IPS-NIHi11 (cell line): ENCODE data around the gene RSPH1.

ENCODE experiments used
- DNase-seq: peaks from one replicate; pipeline ENCODE4 v3.0.0; 2012; ENCODE audit warnings: mixed read lengths, low spot score

Gene RSPH1

DNA sequence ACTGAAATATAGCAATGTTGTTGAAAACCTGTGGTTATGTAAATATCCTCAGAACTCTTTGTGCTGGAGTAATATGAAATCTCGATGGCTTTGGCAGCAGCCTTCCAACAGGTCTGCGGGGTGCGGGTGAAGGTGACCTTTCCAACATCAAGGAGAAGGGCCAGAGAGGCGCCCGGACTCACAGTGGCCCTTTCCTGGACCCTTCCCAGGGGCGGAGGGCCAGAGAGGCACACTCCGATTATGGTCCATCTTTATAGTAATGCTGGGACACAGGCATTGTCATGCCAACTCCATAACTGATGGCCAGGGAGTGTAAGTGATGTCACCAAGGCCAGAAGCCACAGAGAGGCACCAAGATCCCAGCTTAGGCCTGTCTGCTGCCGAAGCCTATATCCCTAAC is 35.7 kb upstream of the RSPH1 start:
- DNase-seq: no peak

DNA sequence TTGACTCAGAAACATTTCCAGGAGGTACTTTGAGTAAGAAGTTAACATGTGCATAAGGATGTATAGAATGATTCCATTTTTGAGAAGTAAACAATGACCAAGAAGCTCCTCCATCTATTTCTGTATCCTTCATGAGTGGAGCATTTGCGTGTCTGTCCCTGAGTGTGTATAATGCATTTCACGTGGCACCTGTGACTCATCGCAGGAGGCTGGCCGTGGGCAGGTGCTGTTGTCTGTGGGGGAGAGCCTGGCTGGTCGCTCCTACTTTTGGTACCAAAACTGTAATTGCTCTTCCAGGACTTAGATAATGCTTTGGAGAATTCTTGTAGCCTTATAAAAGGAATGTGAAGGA is 34.1 kb upstream of the RSPH1 start:
- DNase-seq: no peak

DNA sequence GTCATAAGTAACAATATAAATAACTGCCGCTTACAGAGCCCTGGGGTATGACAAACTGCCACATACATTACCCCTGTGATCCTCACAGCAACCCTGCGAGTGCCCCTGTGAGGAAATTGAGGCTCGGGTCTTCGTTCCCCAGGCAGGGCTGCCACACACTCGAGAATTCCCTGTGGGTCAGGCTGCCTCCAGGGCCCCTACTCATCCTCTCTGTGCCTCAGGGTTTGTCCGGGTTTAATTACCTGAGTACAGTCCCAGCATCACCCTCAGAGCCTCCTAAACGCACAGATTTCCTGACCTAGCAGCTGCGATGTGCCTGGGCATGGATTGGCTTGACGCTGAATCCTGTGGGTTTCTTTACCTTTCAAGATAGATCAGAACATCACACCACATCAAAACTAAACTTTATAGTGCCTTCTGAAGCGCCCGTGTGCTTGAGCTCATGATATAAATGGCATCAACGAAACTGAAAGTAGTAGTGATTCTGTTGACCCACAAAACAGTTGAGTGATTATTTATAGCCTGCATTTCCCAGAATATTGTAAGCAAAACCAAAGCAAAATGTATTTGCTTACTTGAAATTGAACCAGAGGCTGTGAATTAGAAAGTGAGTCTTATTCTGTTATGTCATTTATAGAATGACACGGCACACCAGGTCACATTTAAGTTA is 31.6 kb upstream of the RSPH1 start:
- DNase-seq: no peak

DNA sequence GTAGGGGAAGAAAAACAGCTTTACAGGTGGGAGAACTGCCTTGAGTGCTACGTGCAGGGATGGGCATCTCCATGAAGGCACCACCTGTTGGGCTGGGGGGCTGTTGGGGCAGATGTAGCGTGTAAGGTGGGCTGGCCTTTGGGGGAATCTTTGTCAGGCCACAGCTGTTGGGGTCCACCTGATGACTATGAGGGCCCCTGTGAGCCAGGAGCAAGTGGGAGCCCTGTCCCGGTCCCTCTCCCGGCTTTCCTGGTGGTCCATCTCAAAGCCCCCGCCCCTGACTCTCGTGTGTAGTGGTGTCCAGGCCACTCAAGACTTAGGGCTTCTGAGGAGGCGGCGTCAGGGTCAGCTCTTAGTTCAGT is 31.1 kb upstream of the RSPH1 start:
- no peak for DNase-seq

DNA sequence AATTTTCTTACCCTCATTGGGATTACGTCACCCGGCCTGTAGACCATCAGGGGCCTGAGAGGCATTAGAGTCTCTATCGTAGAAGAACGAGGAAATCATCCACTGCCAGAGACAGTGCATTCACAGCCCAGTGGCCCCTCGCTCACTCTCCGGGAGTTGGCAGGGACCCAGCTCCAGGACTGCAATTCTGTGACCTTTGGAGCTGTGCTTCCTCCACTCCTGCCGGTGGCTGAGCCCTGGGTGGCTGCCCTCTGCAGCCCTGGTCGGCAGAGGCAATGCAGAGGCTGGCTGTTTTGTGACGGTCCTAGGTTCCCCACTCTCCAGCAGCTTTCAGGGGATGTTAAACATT is 30.3 kb upstream of the RSPH1 start:
- no peak for DNase-seq

DNA sequence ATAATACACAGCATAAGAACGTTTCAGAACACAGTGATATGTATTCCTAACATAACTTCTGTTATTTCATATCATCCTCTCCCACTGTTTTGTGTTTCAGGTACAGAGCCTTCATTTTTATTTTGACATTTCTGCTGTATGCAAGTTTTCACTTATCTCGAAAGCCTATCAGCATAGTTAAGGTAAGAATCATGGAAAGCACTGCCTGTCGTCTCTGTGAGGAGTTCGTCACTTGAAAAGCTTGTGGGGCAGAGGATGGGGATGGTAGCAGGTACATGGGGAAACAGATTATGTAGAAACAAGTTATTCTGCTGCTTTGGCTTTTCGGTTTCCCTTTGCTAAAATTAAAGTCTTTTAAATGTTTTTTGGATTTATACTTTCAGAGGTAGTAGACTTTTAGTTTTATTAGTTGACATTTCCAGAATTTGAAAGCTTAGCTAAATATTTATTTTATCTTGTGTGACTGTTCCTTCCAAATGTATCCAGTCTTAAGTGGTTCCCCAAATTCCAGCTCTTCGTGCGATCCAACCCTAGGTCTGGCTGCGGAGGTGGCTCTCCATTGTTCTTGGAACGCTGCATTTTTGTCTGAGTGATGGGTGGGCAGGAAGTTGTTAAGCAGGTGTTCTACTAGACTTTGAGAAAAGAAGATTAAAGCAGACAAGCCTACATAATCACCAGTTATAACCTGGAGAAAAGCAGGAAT is 29.8 kb upstream of the RSPH1 start:
- DNase-seq: no peak

DNA sequence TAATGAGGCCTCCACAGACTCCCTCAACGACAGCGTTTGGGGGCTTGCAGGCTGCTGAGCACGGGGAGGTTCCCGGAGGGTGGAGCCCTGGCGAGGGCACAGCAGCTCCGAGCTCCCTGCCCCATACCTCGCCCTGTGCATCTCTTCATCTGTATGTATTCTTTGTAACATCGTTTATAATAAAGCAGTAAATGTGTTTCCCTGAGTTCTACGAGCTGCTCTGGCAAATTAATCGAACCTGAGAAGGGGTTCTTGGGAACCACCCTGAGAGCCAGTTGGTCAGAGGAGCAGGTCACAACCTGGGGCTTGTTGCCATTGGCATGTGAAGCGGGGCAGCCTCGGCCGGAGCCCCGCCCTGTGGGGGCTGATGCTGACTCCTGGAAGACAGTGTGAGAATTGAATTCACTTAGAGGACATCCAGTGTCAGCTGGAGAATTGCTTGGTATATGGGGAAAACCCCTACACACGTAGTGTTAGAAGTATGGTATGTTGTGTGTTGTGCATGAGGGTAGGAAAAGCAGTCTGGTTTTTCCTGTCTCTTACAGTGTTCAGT is 29.1 kb upstream of the RSPH1 start:
- peak; percentile 42 for DNase-seq

DNA sequence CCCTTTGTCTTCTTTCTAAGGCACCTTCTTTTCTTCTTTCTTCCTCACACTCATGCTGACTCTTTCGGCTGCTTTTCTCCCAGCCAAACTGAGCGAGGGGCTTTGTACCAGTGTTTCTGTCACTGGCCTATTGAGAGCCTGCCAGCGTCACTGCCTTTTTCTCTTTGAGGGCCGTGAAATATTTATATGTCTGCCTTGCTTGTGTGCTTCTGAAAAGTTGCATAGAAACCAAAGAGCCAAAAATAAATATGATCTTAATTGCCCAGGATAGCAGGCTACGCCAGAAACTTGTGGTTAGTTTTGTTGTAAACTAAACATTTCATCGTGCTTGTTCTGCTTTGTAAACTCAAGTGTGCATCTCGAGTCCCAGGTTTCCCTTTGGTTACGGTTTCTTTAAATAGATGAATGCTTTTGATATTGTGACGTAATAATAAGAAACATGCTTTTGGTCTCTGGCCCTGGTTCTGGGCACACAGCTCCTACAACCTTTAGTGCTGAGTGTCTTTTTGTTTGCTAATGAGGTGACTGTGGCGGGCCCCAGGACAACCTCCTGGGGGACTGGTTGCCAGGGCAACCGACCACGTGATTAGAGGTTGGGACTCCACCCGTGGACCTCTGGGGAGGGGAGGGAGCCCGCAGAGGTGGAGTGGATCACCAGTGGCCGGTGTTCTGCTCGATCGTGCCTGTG is 28.5 kb upstream of the RSPH1 start:
- DNase-seq: peak; percentile 55

DNA sequence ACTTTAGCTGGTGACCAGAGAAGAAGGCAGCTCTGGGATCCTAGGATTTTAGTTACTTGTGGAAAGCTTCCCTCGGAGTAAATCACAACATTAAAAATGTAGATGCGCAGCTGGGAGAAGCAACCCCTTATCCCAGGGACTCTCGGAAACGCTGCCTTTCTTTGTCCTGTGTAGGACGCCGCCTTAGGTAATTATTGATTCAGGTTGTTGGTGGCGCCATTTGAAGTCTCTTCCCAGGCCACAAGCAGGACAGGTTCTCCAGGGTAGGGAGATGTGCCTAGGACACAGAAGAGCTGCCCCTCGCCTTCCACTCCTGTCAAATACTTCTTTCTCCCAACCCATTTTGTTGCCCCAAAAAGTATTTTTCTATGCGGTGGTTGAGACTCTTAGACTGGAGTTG is 27.9 kb upstream of the RSPH1 start:
- DNase-seq: no peak

DNA sequence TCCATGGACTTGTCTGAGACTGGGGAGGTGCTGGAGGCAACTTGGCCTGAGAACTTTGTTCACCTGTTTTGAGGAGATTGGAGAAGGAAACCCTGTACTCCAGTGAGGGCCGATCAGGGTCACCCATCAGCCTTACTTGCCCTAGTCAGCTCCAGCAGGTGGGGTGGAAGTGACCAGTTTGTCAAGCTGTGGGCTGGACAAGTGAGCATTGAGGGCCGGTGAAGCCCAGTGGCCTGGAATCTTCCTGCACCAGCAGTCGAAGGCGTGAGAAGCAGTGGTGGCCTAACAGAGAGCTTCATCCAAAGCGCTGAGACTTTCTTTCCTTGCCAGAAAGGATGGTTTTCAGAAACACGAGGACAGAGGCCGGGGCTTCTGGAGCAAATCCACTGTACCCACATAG is 27.2 kb upstream of the RSPH1 start:
- DNase-seq: no peak

DNA sequence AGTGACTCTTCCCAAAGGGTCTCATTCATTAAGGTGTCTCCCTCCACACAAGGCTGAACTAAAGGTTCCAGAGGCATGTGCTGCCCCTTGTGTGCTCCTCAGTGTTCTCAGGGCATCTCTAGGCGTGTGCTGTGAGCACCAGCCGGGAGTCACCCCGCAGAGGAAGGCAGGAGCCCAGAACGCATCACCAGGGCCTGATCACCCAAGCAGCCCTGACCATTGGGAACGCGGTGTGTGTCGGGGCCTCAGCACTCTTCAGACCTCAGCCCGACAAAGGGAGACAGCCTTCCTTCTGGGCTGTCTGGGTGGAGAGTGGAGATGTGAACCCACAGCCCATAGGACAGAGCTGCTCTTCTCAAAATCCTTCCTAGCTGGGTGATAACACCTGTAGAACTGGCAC is 26.7 kb upstream of the RSPH1 start:
- no peak for DNase-seq

DNA sequence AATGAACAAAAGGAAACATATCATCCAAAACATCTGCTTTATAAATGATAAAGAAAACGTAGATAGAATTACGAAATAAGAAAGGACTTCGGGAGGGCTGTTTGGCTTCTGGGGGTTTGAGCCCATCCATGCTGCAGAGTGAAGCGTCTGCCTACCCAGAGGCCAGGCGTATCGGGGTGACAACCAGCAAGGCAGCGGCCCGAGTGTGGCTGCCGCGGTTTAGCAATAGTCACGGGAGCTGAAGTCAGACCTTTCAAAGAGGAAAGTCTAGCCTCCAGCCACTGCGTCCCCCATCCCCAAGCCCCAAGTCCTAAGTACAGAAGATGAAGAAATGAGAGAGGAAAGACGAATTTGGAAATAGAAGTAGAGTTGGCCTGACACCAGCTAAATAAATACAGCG is 26.2 kb upstream of the RSPH1 start:
- DNase-seq: no peak

DNA sequence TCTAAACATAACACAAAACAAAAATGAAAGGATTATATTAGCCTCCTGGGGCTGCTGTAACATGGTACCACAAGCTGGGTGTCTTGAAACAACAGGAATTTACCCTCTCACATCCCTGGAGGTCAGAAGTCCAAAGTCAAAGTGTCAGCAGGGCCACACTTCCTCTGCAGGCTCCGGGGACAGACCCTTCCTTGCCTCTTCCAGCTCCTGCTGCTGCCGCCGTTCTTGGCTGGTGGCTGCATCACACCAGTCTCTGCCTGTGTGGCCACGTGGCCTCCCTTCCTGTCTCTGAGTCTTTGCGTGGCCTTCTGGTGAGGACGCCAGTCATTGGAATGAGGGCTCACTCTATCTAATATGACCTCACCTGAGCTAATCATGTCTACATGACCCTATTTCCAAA is 25.8 kb upstream of the RSPH1 start:
- DNase-seq: no peak

DNA sequence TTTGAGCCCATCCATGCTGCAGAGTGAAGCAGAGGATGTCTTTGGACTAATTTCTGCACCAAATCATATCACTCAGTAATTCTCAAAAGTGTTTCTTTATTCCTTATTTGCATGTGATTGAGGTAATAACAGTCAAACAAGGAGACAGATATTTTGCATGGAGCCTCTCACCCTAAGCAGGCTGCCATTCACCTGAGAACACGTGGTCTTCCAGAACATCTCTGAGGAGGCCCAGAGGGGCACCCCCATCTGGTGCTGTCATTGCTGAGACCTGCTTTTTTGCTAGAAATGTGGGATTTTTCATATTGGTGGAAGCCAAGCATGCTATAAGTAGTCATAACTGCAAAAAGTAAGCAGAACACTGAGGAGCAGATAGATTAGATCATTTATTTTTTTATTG is 25.4 kb upstream of the RSPH1 start:
- no peak for DNase-seq

DNA sequence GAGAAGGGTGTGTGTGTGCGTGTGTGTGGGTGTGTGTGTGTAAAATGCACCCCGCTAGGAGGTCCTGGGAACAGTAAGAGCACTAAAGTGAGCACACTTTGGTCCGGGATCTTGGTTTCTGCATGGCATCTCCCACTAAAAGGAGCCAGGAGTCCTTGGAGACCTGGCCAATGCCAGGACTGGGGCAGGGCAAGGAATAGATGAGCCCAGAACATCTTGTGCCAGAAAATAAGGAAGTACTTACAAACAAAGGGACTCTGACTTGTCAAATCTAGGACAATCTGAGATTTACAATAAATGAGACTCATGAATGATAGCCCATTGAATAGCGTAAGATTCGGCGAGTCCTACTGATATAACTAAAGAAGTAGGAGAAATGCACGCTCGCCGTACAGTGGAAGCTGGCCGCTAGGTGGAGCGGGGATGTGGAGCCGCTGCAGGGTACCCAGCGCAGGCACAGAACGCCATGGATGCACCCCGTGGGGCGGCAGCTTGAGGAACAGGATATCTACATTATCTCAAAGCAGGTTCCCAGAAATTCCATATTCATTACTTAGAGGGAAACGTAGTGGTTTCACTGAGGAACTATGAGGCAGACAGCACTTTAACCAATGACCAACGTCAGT is 24.7 kb upstream of the RSPH1 start:
- DNase-seq: no peak

DNA sequence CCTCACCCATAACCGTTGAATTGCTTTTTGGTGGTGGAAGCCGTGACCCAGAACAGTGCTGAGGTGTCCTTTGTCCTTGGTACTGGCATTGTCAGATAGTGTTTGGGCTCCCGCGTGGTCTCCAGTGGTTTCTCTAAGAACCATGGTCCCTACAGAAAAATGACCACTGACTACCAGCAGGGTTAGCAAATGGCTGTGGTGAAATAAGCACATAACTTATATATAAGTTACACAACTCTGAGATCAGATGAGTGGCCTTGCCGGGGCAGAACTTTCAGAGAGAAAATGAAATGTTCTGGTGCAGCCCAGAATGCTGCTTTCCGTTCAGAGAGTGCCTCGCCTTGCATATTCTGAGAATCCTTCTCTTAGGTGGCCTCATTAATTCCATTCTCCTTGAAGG is 22.6 kb upstream of the RSPH1 start:
- DNase-seq: no peak

DNA sequence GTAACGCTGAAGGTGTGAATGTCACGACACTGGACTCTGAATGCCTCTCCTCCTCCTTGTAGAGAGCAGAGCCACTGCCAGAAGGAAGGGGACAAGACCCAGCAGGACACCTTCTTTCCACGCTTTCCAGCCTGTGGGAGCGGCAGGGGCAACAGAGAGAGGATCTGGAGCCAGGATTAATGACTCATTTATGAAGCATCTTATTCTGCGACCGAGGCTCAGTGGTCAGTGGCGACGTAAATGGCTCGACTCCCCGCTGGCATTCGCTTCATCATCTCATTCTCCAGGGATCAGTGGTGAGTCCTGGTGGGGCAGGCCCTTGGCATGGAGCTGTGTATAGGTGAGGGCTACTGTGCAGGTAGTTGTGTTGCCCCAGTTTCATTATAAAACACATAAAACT is 22.2 kb upstream of the RSPH1 start:
- DNase-seq: no peak

DNA sequence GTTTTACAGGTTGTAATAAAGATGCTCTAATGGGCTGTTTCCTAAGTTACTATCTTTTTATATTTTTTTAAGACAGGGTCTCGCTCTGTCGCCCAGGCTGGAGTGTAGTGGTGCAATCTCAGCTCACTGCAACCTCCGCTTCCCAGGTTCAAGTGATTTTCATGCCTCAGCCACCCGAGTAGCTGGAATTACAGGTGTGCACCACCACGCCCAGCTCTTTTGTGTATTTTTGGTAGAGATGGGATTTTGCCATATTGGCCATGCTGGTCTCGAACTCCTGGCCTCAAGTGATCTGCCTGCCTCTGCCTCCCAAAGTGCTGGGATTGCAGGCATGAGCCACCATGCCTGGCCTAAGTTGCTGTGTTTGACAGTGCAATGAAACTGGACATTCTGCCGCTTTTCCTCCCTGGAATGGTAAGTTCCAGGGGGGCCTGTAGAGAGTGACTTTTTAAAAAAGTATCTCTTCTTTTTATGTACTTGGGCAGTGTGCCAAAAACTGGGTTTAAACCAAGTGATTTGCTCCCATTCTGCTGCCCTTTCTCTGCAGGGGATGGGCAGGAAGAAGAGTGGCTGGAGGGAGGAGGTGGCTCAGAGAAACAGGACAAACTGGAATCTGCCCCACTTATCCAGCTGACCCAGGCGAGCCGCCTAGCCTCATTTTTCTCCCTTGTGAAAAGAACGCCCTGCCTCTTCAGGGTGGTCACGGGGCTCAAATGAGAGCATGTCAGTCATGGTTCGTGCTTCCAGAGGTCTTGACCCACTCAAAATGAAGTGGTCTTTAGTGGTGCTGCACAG is 19.9 kb upstream of the RSPH1 start:
- DNase-seq: peak; percentile 59

DNA sequence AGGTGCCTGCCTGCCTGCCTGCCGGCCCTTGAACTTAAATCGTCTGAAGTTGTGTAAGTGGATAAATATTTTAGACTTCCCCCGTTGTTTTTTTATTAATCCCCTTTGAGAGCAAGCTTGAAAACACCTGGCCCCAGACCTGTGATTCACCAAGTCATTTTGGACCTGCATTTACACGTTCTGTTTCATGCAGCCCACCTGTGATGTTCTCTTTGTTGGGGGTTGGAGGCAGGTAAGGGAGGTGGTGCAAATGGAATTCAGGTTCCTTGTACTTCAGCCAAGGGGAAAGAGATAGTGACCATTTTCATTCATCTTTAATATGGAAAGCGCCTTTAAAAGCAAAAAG is 18.8 kb upstream of the RSPH1 start:
- no peak for DNase-seq

DNA sequence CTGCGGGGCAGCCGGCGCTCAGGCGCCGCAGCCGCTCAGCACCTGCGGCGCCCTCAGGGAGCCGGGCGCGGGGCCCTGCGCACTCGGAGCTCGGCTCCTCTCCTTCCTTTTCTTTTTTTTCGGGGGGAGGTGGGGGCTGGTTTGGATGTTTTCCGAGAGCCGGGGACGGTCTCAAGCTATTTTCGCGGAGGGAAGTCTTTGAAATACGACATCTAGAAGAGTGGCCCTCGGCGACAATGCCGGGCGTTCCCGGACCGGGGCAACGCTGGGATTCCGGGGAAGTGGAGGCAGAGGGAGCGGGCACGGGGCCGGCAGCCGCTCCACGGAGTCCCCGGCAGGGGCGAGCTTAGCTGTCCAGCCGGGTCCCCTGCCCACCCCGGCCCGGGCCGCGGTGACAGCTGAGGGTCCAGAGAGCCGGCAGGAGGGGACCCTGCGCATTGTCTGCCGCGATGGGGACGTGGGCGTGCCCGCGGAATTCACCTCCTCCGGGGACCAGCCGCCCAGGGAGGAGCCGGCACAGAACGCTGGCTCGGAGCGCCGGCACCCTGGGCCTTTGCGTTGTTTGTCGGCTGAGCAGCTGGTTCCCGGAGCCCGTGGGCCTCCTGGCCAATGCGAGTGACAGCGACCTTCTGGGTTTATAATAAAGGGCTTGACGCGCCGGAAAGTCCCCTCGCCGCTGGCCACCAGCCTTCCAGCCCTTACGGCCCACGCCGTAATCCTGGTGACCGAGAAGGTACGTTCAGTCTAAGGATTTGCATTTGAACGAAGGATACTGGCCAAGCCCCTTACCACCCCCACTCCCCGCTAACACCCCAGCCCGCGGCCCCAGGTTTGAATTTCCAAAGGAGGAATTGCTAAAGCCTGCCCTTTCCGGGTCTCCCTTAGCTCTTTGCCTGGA is 18.2 kb upstream of the RSPH1 start:
- DNase-seq: peak; percentile 70
